HG03521 (cell line): ENCODE measurements around the gene CROCC2.

Experiments used
- ATAC-seq: cut with Tn5 transposase; IDR thresholded peaks from one replicate; pipeline ENCODE4 v1.9.1; 2021; ENCODE audit warnings: mild to moderate bottlenecking, moderate library complexity; ENCODE audit not compliant: unreplicated experiment

The CROCC2 gene

DNA sequence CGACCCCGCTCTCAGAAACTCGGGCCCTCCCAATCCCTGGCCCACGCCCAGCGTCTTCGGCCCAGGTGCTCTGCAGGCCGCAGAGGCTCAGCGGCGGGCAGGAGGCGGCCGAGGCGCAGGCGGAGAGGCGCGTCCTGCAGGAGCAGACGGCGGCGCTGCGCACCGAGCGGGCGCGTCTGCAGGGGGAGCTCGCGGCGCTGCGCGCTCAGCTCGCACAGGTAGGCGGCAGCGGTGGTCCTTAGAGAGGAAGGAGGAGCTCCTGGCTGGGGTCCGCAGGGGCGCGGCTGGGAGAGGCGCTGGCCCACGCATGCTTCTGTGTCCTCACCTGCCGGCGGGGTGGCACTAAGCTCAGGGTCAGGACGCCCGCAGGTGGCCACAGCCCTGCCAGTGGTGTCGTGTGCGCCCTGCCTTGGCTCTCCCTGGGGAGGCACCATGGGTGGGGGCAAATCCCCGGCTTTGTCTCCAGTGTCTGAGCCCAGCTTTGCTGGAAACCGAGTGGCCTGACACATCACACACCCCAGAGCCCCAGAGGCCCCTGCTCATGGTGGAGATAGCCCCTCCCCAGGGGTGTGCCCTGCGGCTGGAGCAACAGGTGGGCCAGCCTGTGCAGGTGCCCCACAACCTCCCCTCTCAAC, 77.3 kb downstream of the CROCC2 start:
- ATAC-seq = no peak

DNA sequence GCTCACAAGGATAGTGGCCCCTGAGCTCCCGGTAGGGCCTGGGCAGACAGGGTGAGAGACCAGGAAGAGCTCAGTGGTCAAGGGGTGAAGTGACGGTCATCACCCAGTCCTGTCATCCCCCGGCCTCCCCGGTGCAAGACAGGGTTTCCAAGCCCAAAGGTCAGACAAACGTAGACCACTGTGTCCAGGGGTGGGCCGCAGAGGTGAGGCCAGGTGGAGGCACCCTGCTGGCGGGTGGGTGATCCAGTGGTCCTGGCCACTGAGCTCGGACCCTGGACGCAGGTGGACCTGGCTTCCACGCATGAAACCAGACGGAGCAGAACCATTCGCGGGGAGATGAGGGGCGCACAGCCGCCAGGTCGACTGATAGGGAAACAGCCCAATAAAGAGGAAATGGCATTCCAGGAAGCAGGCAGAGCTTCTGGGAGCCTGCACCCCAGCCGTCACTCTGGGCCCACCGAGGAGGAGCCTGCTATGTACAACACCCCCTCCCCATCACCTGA, 77.9 kb downstream of the CROCC2 start:
- no peak for ATAC-seq

DNA sequence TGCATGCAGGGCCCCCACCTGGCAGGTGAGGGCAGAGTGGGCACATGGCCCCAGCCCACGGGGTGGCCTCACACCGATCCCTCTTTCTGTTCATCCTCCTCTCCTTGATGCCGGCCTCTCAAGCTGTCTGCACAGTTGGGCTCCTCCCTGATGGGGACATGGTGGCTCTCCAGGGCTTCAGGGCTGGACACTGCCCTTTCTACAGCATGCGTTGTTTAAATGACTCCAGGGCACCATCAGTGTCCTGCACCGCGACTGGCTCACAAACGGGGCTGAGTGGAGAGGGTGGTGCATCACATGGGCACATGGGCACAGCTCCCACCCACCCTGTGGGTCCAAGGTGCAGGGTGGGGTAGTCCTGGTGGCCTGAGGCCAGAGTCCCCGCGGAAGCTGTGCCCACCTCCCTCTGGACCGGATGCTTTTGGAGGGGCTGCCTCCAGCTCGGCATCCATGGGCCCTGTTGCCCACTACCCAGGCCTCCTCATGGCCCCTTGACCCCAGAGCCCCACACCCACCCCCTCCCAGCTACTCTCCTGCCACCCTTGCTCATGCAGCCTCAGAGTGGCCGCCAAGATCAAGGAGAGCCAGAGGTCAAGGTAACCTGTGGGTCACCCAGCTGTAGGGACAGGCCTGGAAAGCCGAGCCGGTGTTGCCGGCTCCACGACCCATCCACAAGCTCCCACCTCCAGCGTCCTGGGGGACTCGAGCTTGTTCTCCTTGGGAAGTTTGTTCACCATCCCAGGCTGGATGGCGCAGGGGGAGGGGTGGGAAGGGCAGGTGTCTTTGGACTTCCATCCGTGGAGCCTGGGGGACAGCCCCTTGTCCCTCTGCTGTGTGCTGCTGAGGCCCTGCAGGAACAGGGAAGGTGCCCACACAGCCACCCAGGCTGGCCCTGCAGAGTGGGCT, 80.0 kb downstream of the CROCC2 start:
- no peak for ATAC-seq

DNA sequence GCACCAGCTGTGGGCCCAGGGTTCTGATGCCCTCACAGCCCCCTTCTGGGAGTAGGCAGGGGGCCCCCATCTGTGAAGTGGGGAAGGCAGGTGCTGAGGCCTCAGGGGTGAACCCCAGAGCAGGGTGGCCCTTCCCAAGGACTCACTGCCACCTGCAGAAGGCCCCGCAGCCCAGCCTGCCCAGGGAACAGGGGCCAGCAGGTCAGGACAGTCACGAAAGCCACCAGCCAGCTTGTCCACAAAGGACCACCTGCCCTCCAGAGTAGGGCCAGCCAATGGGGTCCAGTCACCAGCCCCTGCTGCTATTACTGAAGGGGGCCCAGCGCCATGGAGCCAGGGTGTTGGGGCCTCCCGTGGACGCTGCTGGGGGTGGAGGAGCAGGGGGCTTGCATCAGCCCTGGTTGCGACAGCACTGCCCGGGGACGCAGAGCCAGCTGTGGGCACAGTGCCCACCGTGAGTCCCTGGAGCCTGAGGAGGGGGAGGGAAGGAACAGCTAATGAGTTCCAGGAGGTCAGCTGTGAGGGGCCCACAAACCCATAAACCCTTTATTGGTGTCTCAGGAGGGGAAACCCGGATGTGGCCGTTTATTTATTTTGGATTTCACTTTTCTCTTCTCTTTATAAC, 80.8 kb downstream of the CROCC2 start:
- no peak for ATAC-seq

DNA sequence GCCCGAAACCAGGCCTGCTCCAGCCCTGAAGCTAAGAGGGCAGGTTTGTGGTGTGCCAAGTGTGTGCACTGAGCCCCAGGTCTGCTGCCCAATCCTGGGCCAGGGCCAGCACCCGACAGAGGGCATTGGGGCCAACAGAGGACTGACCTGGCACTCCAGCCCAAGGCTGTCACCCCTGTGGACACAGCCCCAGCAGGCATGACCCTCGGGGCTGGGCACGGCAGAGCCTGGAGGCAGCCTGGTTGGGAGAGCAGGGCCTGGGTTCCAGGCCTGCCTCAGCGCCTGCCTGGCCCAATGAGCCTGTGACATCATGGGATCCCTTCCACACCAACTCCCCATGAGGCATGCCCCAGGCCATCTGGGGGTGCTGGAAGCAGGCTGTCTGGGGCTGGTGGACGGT, 81.5 kb downstream of the CROCC2 start:
- no peak for ATAC-seq

DNA sequence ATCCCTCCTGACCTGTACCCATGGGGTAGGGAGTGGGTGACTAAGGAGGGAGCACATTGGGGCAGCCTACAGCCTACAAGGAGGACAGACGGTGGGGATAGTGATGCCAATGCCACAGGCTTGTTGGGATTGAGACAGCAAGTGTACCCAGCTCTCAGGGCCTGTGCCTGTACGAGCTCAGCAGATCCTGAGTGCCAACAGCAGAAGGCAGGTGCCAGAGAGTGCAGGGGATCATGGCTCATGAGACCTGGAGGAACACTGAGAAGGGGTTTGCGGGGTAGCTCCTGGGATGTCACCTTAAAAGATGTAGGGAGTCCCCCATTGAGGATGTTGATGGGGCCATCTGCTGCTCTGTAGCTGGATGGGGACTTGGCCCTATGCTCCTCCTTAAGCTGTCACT, 82.0 kb downstream of the CROCC2 start:
- ATAC-seq = no peak

DNA sequence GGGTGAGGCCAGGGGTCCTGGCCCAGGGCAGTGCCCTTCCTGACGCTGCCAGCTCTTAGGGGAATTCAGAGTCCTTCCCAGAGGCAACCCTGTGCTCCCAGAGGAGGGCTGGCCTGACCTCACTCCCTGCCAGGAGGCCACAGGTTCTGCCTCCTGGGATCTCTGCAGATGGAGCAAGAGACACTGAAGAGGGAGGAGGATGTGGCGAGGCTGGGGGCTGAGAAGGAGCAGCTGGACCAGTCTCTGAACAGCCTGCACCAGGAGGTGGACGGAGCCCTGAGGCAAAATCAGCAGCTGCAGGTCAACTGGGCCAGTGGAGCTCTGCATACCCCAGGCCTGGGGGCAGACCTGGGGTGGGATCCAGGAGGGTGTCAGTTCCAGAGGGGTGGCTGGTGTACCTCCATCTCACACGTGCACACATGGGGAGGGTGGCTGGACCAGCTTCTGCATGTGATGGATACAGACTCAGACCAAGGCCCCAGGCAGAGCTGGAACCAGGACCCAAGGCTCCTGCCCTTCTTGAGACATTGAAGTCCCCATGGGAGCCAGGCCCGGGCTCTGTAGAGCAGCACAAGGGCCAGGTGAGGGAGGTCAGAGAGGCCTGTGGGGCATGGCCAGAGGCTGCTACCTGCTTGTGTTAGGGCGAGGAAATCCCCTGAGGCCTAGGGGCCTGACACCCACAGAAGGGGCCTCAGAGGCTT, 82.6 kb downstream of the CROCC2 start:
- ATAC-seq = no peak

DNA sequence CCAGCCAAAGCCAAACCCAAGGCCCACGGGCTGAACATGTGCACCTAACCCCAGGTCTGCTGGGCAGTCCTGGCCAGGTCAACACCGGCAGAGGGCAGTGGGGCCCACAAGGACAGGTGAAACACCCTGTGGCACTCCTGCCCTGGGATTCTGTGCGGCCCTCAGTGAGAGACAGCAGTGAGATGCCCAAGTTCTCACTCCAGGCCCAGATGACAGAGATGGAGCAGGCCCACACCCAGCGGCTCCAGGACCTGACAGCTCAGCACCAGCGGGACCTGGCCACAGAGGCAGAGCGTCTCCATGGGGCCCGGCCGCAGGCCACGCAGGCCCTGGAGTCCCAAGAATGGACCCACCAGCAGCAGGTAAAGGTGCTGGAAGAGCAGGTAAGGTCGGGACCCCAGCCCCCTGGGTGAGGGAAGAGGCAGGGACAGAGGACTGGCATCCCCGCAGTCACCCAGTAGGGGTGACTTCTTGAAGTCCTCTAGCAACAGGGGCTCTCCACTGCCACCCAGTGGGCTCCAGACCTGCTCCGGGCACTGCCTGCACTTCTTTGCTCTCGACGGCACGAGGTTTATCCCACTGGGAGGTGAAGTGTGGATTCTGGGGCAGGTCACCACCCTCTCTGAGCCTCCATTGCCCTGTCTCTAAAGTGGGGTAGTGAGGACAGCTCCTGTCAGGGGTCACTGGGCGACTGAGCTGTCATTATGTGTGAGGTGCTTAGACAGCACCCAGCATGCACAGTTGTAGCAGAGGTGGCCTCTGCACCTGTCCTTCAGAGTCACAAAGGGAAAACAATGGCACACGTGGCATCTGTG, 83.5 kb downstream of the CROCC2 start:
- ATAC-seq = no peak

DNA sequence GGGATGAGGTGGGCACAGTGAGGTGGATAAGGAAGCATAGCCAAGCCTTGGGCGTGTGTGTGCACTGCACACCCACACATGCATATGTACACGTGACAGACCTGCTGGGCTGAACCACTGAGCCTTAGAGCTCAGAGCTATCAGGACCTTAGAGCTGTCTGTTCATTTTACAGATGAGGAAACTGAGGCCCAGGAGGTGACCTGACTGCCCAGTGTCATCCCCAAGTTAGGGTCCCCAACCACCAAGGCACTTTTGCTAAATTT, 84.1 kb downstream of the CROCC2 start:
- no peak for ATAC-seq

DNA sequence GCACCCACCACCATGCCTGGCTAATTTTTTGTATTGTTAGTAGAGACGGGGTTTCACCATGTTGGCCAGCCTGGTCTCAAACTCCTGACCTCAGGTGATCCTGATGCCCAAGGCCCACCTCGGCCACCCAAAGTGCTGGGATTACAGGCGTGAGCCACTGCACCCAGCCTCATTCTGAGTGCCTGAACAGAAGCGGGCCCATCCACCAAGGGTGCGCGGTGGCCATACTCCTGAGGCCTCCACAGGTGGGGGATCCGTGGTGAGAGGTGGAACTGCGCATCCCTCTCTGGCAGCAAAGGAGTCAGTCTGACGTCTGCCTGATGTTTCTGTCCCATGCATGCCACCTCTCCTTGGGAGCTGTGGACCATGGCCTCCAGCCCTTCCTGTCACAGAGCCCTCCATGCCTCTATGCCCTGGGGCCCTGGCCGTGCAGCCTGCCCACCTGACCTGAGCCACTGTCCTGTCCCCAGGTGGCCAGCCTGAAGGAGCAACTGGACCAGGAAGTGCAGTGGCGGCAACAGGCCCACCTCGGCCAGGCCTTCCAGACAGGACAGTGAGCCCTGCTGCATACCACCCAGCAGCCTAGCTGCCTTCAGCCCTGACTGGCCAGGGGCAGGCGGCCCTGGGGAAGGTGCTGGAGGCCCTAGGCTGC, 84.7 kb downstream of the CROCC2 start:
- no peak for ATAC-seq

DNA sequence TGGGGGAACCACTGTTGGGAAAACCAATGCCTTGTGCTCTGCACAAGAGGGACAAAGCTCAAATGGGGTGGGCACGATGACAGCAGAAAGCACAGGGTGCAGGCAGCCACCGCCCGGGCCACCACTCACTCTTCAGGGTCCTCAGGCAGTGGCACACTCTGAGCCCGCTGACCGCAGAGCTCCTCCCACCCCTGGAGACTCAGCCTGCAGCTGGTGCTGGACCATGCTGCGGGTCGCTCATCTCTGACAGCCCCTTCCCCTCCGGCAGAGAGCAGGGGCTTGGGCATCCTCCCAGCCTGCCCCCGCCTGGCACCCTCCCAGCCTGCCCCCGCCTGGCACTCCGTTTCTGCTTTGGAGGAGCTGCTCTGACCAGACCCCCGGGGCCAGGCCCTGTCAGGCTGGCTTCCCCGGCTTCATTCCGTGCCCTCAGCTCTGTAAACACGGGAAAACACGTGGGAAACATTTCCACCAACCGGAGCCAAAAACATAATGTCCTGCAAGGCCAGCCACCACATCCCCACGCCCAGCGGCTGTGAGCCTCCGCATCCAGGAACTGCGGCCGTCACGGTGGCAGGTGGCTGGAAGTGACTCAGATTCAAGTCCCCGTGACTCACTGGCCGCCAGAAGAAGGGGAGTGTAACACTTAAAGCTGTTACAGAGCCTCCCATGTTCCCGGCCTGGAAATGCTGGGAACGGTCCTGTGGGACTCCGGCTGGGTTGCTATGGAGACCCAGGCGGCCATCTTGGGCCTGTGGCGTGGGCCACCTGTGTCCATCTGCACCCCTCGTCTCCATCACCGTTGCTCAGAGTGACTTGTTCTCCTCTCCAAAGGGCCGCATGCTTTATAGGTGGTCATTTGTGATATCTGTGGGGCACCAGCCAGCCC, 85.5 kb downstream of the CROCC2 start:
- no peak for ATAC-seq

DNA sequence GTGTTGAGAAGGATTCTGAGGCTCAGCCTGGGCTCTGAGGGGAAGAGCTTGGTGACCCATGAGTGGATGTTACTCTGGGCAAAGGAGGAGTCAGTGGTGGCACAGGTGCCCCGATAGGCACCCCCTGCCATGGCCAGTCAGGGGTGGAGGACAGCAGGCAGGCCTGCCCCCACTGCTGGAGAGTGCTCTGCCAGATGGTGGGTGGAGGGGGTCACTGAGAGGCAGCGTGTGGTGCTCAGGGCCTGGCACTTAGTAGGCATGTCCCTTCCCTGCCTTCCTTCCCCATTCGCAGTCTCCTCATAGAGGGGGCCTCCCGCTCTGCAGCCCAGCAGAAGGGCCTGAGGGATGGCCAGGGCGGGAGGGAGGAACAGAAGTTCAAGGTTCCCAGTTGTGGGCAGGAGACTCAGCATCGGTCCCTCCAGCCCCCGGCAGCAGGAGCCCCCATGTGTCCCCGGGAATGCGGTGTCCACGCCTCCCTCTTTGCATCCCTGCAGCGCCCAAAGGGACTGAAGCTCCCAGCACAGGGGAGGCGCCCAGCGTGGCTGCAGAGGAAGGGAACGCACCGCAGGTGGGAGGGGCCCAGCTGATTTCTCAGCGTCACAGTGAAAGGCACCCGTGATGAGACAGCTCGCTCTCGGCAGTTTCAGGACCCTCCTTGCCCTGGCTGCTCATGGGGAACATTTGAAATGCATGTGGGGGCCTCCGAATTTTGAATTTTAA, 86.6 kb downstream of the CROCC2 start:
- no peak for ATAC-seq

DNA sequence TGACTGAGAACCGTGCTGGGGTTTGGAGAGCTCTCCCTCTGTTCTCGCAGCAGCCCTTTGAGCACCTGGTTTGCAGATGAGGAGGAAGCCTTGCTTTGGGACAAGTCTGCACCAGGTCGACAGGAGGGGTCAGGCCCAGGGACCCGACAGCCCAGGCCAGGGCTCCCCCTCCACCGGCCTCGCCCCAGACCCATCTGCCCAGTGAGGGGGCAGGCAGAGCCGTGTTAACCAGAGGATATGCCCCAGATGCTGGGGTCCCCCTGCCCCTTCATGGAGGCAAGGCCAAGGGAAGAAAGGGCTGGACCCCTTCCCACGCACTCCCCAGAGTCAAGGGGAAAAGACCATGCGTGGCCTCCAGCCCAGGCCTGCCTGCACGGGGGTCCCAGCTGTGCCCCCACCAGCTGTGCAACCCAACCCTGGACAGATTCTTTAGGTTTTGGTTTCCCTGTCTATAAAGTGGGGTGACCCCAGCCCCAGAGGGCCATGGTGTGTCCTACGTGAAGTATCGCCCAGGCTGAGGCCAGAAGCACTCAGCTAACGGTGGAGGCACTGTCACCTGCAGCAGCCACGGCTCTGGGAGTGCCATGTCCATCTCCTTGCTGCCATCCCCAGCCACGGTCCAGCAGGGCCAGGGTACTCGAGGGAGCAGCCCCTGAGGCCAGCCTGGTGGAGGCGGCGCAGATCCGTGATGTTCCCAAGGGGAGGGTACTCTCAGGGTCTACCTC, 87.5 kb downstream of the CROCC2 start:
- ATAC-seq = no peak

DNA sequence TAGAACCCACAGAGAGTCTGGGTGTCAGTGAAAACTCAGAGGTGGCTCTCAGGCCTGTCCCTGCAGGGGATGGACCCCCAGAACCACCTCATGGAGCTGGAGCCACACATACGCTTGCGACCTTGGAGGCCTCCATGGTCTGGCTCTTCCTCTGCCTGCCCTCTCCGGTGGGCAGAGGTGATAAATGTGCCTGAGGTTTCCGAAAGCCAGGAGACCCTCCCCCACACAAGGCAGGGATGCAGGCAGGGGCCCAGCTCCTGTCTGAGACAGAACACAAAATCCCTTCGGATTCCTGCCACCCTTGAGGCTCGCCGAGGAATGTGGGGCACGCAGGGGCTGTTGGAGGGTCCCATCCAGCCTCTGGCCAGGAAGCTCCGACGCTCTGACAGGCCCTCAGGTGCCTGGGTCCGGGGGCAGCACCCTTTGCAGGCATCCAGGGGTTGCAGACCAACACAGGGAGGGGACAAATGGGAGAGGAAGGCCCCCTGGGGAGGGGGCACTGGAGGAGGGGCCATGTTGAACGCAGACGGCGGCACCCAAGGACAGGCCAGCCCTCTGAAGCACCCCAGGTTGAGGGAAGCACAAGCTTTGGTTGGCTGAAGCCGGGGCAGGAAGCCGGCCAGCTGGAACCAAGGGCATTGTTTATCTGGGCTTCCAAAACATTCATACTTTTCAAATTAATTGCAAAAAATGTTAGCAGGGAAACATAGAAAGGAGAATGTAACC, 88.2 kb downstream of the CROCC2 start:
- no peak for ATAC-seq

DNA sequence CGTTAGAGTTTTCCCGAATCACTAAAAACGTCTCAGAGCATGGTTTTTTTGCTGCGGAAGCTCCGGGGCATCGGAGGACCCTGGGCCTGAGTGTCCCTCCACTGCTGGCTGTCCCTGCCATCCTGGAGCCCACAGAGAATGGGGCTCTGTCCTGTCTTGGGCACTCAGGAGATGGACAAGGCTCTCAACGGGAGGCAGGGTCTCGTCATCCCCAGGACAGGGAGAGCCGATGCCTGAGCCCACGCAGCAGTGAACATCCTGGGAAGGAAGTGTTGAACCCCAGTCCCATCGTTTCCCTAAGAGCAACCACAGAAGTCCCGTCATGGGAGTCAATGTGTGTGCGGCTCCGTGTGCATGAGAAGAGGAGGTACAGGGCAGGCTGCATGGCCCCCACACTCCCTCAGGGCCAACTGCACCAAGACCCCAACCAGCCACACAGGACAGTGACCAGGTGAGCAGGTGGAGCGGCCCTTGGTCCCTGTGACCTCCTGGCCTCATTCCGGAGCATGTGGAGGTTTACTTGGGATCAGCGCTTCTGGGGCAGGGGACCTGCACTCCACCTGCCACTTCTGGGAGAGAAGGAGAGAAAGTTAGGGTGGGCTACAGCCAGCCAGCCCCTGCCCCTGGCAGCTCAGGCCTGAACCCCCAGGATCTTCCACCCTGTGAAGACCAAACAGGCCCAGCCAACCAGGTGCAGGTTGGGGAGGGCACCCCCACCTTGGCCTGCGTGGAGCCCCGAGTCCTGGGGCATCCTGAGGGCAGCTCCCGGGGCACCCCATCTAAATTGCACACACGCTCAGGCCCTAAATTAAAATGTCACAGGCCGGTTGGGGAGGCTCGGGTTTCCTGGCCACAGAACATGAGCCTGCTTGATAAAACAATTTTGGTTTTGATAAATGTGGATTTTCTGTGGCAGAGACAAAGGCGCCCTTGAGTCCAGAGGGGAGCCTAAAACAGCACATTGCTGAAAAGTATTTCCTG, 89.2 kb downstream of the CROCC2 start:
- ATAC-seq = no peak
